Measurements from ENCODE around the gene BAIAP2L1.

DNA sequence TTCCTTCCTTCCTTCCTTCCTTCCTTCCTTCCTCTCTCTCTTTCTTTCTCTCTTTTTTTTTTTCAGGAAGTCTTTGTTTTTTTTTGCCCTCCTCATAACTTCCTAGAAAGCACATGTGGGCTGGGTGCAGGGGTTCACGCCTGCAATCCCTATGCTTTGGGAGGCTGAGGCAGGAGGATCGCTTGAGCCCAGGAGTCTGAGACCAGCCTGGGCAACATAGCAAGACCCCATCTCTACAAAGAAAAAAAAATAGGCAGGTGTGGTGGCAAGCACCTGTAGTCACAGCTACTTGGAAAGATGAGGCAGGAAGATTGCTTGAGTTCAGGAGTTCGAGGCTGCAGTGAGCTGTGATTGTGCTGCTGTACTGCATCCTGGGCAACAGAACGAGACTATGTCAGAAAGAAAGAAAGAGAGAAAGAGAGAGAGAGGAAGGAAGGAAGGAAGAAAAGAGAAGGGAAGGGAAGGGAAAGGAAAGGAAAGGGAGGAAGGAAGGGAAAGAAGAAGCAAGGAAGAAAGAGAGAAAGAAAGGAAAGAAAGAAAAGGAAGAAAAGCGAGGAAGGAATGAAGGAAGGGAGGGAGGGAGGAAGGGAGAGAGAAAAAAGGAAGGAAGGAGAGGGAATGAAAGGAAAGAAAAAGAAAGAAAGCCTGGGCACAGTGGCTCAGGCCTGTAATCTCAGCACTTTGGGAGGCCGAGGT, 13.5 kb upstream of the BAIAP2L1 start:
- TF ChIP-seq EZH2 (IDR thresholded peaks at IDR 0.05; ENCODE audit: low read length, missing control alignments) = no peak
- TF ChIP-seq, protein P1, sequence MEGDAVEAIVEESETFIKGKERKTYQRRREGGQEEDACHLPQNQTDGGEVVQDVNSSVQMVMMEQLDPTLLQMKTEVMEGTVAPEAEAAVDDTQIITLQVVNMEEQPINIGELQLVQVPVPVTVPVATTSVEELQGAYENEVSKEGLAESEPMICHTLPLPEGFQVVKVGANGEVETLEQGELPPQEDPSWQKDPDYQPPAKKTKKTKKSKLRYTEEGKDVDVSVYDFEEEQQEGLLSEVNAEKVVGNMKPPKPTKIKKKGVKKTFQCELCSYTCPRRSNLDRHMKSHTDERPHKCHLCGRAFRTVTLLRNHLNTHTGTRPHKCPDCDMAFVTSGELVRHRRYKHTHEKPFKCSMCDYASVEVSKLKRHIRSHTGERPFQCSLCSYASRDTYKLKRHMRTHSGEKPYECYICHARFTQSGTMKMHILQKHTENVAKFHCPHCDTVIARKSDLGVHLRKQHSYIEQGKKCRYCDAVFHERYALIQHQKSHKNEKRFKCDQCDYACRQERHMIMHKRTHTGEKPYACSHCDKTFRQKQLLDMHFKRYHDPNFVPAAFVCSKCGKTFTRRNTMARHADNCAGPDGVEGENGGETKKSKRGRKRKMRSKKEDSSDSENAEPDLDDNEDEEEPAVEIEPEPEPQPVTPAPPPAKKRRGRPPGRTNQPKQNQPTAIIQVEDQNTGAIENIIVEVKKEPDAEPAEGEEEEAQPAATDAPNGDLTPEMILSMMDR (conservative IDR thresholded peaks at IDR 0.05 in 1 of 2, IDR thresholded peaks at IDR 0.05 in 1 of 2; ENCODE audit: low read depth in 1 of 2, low read length in 2 of 2) = no peak
